ENCODE results near the gene SPON2.

- TF ChIP-seq CTCF (IDR thresholded peaks at IDR 0.05) (no peak), POLR2A (IDR thresholded peaks at IDR 0.05) (no peak), POLR2AphosphoS5 (IDR thresholded peaks at IDR 0.05) (no peak)
Measured at GRCh38 chr4:1171311-1172227, 814 bp downstream of the SPON2 start.
